NCI-H345 treated with DMSO at 0.1 percent for 48 hours (cell line): ENCODE results near the gene DEAF1.

Experiments used
- DNase-seq: peaks from one replicate; lab custom pipeline; 2025; ENCODE audit not compliant: unreplicated experiment; lab: John Stamatoyannopoulos, UW

DEAF1 gene

GRCh38 chr11:626475-627307 lies 68.3 kb downstream of the DEAF1 start, which contains the start of gene SCT:
SCT (minus strand) TSS chr11:627181; CDS start chr11:627143, 38 bp downstream.
- no peak for DNase-seq

- no peak for DNase-seq
These were observed 69.3 kb downstream of the DEAF1 start for GRCh38 chr11:625636-626268.

GRCh38 chr11:624705-625635 lies 70.1 kb downstream of the DEAF1 start, which contains the start of gene CDHR5:
CDHR5 (minus strand) TSS chr11:624955; CDS start chr11:624902, 53 bp downstream.
- no peak for DNase-seq

- no peak for DNase-seq
These were observed 70.9 kb downstream of the DEAF1 start for GRCh38 chr11:623999-624704.

GRCh38 chr11:623349-623869 lies 71.6 kb downstream of the DEAF1 start:
- no peak for DNase-seq

DNA sequence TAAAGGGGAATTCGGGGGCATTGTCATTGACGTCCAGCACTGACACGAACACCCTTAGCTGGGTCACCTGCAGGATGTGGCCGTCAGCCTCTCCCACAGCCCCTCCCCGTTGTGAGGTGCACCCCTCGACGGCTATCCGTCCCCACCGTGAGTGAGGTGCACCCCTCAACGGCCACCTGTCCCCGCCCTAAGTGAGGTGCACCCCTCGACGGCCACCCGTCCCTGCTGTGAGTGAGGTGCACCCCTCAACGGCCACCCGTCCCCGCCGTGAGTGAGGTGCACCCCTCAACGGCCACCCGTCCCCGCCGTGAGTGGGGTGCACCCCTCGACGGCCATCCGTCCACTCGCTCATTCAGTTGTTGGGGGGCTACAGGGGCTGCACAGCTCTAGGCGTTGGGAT lies 73.2 kb downstream of the DEAF1 start:
- DNase-seq = no peak

DNA sequence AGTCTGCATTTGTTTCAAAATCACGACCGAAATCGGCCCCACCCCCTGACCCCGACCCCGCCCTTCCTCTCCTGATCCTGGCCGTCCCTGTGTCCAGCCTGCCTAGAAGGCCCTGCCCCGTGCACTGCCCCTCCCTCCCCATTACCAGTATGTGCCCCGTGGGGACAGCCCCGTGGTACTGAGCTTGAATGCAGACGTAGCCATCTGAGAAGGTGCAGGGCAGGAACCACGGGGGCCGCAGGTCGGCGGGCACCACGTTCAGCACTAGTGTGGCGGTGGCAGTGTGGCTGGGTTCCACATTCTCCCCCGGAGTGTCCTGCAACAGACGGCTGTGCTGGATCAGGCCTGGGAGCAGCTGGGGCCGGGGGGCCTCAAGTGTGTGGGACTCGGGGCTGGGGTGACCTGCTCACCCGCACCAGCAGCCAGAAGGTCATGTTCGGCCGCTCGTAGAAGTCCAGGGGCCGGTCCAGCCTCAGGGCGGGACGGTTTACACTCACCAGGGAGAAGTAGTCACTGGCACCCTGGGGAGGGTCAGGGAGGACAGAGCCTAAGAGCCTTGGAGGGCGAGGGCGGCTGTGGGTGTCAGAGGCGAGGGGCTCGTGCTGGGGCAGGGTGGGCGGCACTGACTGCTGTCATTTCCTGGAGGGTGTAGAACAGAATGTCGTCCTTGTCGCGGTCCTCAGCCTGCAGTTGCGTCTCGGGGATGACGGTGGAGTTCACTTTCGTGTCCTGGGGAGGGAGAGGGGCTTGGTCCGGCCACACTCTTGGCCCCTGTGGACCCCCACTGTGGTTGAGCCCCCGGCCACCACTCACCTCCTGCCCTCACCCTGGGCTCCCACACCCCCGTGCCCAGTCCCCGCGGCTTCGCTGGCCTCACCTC lies 73.8 kb downstream of the DEAF1 start:
- no peak for DNase-seq

GRCh38 chr11:620201-620600 lies 74.8 kb downstream of the DEAF1 start:
- no peak for DNase-seq

DNA sequence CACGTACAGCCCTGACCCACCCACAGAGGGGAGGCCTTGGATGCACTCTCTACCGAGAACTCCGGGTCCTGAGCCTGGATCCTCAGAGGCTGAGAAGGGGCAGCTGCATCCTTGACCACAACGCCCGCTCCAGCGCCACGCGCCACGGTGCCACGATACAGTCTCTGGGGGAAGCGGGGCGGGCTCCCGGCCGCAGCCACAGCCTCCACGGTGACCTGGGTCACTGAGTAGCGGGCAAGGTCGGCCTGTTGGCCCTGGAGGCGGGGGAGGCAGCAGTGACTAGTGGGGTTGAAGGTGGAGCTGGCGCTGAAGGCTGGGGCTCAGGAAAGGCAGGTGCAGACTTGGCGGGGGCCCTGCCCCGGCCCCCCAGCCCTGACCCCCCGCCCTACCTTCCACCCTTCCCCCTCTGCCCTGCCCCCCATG lies 75.4 kb downstream of the DEAF1 start:
- DNase-seq = no peak

GRCh38 chr11:618856-619627 lies 76.0 kb downstream of the DEAF1 start:
- no peak for DNase-seq

DNA sequence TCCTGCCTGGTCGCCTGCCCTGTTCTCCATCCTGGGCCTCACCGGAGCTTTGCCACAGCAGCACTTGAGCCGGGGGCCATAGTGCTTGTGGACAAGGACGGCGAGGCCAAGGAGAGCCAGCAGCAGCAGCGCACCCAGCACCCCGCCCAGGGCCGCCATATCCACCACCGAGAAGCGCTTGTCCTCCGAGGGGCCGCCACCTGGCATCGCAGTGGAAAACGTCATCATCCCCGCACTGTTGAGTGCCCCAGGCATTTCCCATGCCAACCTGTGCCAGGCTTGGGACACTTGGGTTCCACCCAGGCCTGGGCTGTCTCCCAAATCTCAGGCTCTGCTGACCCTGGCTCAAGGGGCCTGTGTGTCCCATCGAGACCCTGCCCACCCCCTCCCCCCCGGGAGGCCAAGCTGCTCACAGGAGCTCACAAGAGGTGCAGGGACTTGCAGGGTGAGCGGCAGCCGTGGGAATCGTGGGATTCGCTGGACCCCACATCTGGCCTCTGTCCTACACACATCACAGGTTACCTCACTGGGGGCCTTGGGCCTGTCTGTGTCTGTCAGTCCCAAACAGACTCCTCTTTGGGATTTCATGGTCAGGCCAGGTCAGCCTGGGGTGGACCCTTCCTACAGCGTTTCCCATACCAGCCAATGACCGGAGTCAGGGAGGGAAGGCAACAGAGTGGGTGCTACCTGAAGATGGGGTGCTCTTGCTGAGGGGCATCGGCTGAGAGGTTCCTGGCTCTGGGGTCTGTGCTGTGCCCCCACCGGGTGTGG lies 76.9 kb downstream of the DEAF1 start:
- DNase-seq = no peak

- DNase-seq = no peak
These were observed 77.7 kb downstream of the DEAF1 start for GRCh38 chr11:617199-617911.

DNA sequence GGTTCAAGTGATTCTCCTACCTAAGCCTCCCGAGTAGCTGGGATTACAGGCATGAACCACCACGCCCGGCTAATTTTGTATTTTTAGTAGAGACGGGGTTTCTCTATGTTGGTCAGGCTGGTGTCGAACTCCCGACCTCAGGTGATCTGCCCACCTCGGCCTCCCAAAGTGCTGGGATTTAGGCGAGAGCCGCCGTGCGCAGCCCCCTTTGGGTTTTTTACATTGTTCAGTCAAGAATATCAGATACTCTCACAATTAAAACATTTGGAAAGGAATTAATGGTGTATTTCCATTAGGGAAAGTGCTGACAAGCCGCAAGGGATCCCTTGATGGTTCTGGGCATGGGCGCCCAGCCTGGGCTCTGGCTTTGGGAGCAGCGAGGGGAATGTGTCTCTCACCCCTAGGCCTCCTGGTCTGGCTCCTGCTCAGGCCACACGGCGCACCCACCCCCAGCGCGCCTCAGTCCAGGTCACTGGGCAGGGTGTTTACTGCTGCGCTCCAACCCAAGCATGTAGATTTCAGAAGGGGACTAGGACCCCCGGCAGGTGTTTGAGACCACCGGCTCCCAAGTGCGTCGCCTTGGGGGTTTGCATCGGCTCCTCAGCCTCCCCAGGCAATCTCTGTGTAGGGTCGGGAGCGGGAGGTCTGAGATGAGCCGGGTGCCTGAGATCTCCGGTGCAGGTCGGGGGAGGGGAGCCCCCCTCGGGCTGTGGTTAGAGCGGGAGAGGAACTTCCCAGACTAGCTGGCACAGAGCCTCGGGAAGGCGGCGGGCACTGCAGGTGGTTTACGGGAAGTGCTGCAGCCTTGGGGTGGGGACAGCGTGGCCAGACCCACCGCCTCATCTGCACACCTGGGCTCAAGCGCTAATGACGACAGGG lies 78.5 kb downstream of the DEAF1 start:
- no peak for DNase-seq

- DNase-seq = peak; percentile 33
These were observed 79.3 kb downstream of the DEAF1 start, which contains the start of gene IRF7 for GRCh38 chr11:615504-616319. IRF7 (minus strand) TSS chr11:615950; CDS start chr11:615364, 586 bp downstream.
